ENCODE results near the gene PICALM.

PICALM gene

DNA sequence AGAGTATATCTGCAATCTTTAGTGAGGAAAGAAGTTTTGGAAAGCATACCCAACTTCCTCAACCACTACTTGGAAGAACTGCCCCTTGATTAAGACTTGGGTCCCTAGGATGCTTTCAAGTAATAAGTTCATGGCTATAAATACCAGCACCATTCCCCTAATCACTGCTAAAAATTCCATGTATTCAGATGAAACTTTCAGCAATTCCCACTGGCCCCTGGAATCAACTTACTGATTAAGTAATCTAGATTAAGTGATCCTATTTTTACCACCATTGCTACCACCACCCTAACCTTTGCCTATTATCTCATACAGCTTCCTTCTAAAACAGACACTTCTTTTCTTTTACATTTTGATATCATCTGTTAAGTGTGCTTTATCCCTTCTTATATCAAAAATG is 10.5 kb downstream of the PICALM start (continued):
- TF ChIP-seq OSR1 (CRISPR knock-in tag; IDR thresholded peaks at IDR 0.05) (no peak), ZFP30 (CRISPR knock-in tag; IDR thresholded peaks at IDR 0.05) (no peak), ZC3H10 (CRISPR knock-in tag; IDR thresholded peaks at IDR 0.05) (no peak)

DNA sequence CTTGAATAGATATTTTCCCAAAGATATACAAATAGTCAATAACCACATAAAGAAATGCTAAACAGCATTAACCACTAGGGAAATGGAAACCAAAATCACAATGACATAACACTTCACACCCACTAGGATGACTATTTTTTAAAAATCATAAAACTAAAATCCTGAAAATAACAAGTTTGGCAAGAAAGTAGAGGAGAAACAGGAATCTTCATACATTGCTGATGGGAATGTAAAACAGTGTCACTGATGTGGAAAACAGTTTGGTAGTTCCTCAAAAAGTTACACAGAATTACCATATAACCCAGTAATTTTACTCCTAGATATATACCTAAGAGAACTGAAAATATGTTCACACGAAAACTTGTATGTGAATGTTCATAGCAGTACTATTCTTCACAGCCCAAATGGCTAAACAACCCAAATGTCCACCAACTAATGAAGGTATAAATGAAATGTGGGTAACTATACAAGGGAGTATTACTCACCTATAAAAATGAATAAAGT is 12.5 kb downstream of the PICALM start:
- TF ChIP-seq ZC3H10 (CRISPR knock-in tag; IDR thresholded peaks at IDR 0.05) (no peak), ZNF70 (CRISPR knock-in tag; IDR thresholded peaks at IDR 0.05) (no peak), BACH2 (CRISPR knock-in tag; IDR thresholded peaks at IDR 0.05; ENCODE audit: borderline replicate concordance) (no peak), TOX (CRISPR knock-in tag; IDR thresholded peaks at IDR 0.05; ENCODE audit: borderline replicate concordance) (no peak), ZNF8 (CRISPR knock-in tag; IDR thresholded peaks at IDR 0.05) (no peak)
- no peak for ATAC-seq

DNA sequence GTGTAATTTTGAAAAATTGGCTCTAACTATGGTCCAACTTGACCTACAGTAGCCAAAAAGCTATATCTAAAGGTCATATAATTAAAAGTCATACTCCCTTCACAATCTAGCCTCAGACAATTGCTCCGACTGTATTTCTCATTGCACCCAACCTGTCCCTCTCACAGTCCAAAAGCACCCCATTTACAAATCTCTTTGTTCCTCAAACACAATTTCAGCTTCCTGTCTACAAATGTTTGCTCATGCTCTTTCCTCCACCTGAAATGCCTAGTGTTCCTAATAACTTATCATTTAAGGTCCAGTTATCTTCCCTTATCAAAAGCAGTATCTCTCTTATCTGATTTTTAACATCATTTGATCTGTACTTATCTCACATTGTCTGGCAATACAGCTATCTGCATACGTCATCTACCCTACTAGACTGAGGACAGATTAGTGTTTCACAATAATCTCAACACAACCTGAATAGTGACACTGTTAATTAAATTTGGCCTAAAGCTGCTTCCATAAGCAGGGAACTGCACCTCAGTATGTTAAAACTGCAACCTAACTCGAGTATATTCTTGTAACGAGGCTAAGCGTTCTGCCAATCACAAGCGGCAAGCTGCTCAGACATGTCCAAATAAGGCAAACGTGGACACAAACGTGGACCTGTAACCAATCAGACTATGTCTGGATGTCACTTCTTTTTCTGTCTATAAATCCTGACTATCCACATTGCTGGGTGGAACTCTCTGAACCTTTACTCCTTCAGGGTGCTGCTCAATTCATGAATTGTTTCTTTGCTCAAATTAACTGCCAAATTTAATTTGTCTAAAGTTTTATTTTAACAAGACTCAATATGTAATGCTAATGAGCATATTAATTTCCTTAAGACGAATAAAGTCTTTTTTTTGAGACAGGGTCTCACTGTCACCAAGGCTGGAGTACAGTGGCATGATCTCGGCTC is 15.9 kb downstream of the PICALM start:
- TF ChIP-seq ISL1 (CRISPR knock-in tag; IDR thresholded peaks at IDR 0.05), result no peak
- no peak for TF ChIP-seq ZNF70 (CRISPR knock-in tag; IDR thresholded peaks at IDR 0.05)
- no peak for TF ChIP-seq ZNF8 (CRISPR knock-in tag; IDR thresholded peaks at IDR 0.05)
- no peak for ATAC-seq

DNA sequence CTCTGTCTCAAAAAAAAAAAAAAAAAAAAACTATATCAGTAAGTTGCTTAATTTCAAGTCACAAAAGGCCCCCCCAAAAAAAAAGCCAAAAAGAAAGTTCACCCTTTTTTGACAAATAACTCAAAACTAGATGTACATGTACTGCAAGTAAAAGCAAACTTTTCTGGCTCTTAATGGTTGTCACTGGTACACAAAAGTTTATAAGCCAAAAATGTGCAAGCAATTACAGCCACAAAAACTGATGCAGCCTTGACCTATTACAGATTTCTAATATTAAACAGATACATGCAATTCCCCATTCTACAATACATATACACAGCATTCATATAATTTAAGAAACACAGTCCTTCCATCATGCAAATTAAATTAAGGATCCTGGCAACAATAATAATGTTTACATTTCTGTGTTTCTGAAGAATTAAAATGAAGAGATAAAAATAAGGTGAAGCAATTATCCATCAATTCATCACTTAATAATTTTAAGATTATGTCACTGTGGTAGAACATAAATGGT is 18.6 kb downstream of the PICALM start:
- peak; percentile 56; the same call in 2 of the 3 replicates for ATAC-seq
- TF ChIP-seq TCF4 (CRISPR knock-in tag; IDR thresholded peaks at IDR 0.05; ENCODE audit: borderline replicate concordance) (peak; percentile 61; the same call in 1 of the 2 replicates), CSDC2 (CRISPR knock-in tag; IDR thresholded peaks at IDR 0.05) (no peak), ISL1 (CRISPR knock-in tag; IDR thresholded peaks at IDR 0.05) (peak; percentile 22; the same call in 1 of the 2 replicates)

DNA sequence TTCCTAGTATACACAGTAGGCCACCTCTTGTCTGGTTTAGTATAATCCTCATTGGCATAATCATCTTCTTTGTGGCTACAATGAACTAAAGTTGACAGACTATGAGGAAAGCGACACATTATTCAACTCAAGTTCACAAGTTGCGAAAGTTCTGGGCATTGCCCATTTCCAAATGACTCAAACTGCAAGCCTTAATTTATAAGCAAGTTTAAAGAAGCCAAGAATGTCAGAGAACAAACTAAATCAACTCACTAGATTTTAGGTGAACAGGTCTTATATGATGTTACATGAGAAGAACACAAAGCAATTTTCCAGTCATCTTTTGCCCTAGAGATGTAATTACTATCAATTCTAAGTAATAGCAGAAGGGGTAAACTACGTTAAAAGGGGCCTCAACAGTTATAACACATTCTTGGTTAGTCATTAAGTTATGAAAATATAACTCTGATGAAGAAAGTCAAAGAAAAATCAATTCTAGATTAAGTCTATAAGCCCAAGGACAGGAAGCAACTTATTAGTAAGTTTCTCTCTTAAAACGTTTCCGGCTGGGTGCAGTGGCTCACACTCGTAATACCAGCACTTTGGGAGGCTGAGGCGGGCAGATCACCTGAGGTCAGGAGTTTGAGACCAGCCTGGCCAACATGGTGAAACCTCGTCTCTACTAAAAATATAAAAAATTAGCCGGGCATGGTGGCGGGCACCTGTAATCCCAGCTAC is 21.5 kb downstream of the PICALM start:
- TF ChIP-seq, protein P1, sequence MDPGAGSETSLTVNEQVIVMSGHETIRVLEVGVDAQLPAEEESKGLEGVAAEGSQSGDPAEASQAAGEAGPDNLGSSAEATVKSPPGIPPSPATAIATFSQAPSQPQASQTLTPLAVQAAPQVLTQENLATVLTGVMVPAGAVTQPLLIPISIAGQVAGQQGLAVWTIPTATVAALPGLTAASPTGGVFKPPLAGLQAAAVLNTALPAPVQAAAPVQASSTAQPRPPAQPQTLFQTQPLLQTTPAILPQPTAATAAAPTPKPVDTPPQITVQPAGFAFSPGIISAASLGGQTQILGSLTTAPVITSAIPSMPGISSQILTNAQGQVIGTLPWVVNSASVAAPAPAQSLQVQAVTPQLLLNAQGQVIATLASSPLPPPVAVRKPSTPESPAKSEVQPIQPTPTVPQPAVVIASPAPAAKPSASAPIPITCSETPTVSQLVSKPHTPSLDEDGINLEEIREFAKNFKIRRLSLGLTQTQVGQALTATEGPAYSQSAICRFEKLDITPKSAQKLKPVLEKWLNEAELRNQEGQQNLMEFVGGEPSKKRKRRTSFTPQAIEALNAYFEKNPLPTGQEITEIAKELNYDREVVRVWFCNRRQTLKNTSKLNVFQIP (CRISPR knock-in tag; IDR thresholded peaks at IDR 0.05; ENCODE audit: borderline replicate concordance, low read depth), result no peak
- TF ChIP-seq ARNTL (CRISPR knock-in tag; IDR thresholded peaks at IDR 0.05; ENCODE audit: borderline replicate concordance, low read depth), result no peak
- TF ChIP-seq ESRRG (CRISPR knock-in tag; IDR thresholded peaks at IDR 0.05), result no peak
- TF ChIP-seq, protein P2, sequence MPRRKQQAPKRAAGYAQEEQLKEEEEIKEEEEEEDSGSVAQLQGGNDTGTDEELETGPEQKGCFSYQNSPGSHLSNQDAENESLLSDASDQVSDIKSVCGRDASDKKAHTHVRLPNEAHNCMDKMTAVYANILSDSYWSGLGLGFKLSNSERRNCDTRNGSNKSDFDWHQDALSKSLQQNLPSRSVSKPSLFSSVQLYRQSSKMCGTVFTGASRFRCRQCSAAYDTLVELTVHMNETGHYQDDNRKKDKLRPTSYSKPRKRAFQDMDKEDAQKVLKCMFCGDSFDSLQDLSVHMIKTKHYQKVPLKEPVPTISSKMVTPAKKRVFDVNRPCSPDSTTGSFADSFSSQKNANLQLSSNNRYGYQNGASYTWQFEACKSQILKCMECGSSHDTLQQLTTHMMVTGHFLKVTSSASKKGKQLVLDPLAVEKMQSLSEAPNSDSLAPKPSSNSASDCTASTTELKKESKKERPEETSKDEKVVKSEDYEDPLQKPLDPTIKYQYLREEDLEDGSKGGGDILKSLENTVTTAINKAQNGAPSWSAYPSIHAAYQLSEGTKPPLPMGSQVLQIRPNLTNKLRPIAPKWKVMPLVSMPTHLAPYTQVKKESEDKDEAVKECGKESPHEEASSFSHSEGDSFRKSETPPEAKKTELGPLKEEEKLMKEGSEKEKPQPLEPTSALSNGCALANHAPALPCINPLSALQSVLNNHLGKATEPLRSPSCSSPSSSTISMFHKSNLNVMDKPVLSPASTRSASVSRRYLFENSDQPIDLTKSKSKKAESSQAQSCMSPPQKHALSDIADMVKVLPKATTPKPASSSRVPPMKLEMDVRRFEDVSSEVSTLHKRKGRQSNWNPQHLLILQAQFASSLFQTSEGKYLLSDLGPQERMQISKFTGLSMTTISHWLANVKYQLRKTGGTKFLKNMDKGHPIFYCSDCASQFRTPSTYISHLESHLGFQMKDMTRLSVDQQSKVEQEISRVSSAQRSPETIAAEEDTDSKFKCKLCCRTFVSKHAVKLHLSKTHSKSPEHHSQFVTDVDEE (CRISPR knock-in tag; IDR thresholded peaks at IDR 0.05), result no peak
- TF ChIP-seq CSDC2 (CRISPR knock-in tag; IDR thresholded peaks at IDR 0.05), result no peak
- TF ChIP-seq RARB (CRISPR knock-in tag; IDR thresholded peaks at IDR 0.05), result no peak
- no peak for TF ChIP-seq ZNF70 (CRISPR knock-in tag; IDR thresholded peaks at IDR 0.05)
- TF ChIP-seq TOX (CRISPR knock-in tag; IDR thresholded peaks at IDR 0.05; ENCODE audit: borderline replicate concordance), result no peak
- no peak for TF ChIP-seq SNAI2 (CRISPR knock-in tag; IDR thresholded peaks at IDR 0.05)
- TF ChIP-seq BACH2 (CRISPR knock-in tag; IDR thresholded peaks at IDR 0.05; ENCODE audit: borderline replicate concordance), result no peak
- no peak for TF ChIP-seq OSR1 (CRISPR knock-in tag; IDR thresholded peaks at IDR 0.05)
- no peak for ATAC-seq

DNA sequence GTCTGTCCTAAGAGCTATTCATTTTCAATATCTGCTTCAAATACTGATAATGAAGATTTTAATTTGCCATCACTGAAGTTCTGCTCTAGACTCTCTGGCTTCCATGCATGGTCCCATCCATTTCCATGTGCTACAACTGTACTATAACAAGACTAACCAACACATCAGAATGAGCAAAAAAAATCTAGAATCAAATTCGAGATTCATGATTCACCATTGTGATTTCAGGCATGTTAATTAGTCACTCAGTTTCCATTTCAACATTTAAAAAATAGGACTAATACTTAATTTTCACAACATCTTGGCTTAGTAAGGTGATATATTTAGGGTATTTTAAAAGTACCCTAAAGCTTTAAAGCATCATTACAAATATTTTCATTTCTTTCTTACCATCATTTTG is 22.8 kb downstream of the PICALM start:
- no peak for ATAC-seq
- TF ChIP-seq, protein P2 (CRISPR knock-in tag; IDR thresholded peaks at IDR 0.05), result no peak
- TF ChIP-seq, protein P1 (CRISPR knock-in tag; IDR thresholded peaks at IDR 0.05; ENCODE audit: borderline replicate concordance, low read depth), result no peak
- TF ChIP-seq GLIS3 (CRISPR knock-in tag; IDR thresholded peaks at IDR 0.05) (no peak), ISL1 (CRISPR knock-in tag; IDR thresholded peaks at IDR 0.05) (no peak), ZNF70 (CRISPR knock-in tag; IDR thresholded peaks at IDR 0.05) (no peak), RARB (CRISPR knock-in tag; IDR thresholded peaks at IDR 0.05) (no peak), ZNF565 (CRISPR knock-in tag; conservative IDR thresholded peaks at IDR 0.05; ENCODE audit: low read depth) (no peak), ZC3H10 (CRISPR knock-in tag; IDR thresholded peaks at IDR 0.05) (no peak)

All from SK-N-SH treated with all-trans-retinoic acid at 6 μM for 48 hours (cell line).